Hippocampal formation (tissue), 2 donors: ENCODE data around the gene AGPS.

Experiments used
- DNase-seq, 2 donors: peaks; one replicate each; lab custom pipeline; 2025; lab: John Stamatoyannopoulos, UW

Gene AGPS

GRCh38 chr2:177592397-177592796 is 199.8 kb downstream of the AGPS start:
- DNase-seq = no peak

- no peak for DNase-seq
Measured at GRCh38 chr2:177592945-177593344, 200.4 kb downstream of the AGPS start.

GRCh38 chr2:177593402-177593801 is 200.8 kb downstream of the AGPS start:
- DNase-seq = no peak
